Esophagus squamous epithelium (tissue), 5 donors: Measurements from ENCODE around the gene NR2F2. TPM values are rescaled to one million over a fixed set of nuclear protein-coding genes. Genes with fewer than 3 reads are reported as not detected.

ENCODE experiments used
- DNase-seq: peaks from one replicate; lab custom pipeline; 2025; lab: John Stamatoyannopoulos, UW
- H3K27ac ChIP-seq, 4 donors: fragments of 200-600 bp; sonication (generic); one replicate each; pipeline ENCODE4 v1.5.1; 2016 to 2019; ENCODE audit warnings: mild to moderate bottlenecking in 1 of 4
- H3K27me3 ChIP-seq, 4 donors: fragments of 200-600 bp; sonication (generic); 1 replicate in 3 of 4; 2 replicates in 1 of 4; pipeline versions ENCODE4 v1.5.1 to v1.6.0; 2017 to 2021; ENCODE audit warnings: antibody characterized with exemption in 1 of 4
- H3K36me3 ChIP-seq, 3 donors: fragments of 200-600 bp; sonication (generic); one replicate each; pipeline ENCODE4 v1.5.1; 2016 to 2019
- H3K4me1 ChIP-seq, 3 donors: fragments of 200-600 bp; sonication (generic); one replicate each; pipeline ENCODE4 v1.5.1; 2017 to 2019
- H3K4me3 ChIP-seq, 4 donors: fragments of 200-600 bp; sonication (generic); 1 replicate in 3 of 4; 2 replicates in 1 of 4; pipeline ENCODE4 v1.5.1; 2016 to 2019; ENCODE audit warnings: mild to moderate bottlenecking in 2 of 4, moderate library complexity in 1 of 4
- H3K9me3 ChIP-seq, 3 donors: fragments of 200-600 bp; sonication (generic); one replicate each; pipeline ENCODE4 v1.5.1; 2016 to 2019
- POLR2A ChIP-seq, 4 donors: fragments of 450-650 bp; IDR thresholded peaks; one replicate each; pipeline ENCODE4 v1.6.1; 2017; ENCODE audit warnings: antibody characterized with exemption in 4 of 4, mild to moderate bottlenecking in 4 of 4, moderate library complexity in 3 of 4
- WGBS, 2 donors: methylation state at CpG; one replicate each; pipeline ENCODE4 v1.1.5; 2018; 5-methylcytosine and 5-hydroxymethylcytosine counted together
- intact Hi-C: fragments of 100-400 bp; cut with DNase I; formaldehyde crosslinking; loops from one replicate; pipeline ENCODE4 v1.15.0; 2022
- total RNA-seq, 4 donors: library from RNA; depleted of rRNA; stranded (reverse); fragments of >200 nt; gene quantifications; one replicate each; pipeline ENCODE4 v1.1.0, GENCODE V29; 2016
- TF ChIP-seq, protein P1 (sequence below), 6 experiments: fragments of 450-650 bp in 4 of 6; fragments of 200-600 bp in 2 of 6; sonication (generic) in 2 of 6; IDR thresholded peaks; one replicate each; pipeline ENCODE4 v1.5.1; 2016 to 2019; ENCODE audit warnings: antibody characterized with exemption in 6 of 6, mild to moderate bottlenecking in 4 of 6, moderate library complexity in 4 of 6
- donor health status: DM: yes; HTN: yes; CAD: no.

The NR2F2 gene
- total RNA-seq, 4 donors from 2014 or later, result 3.7 to 15.6 (median 6.4) TPM

DNA sequence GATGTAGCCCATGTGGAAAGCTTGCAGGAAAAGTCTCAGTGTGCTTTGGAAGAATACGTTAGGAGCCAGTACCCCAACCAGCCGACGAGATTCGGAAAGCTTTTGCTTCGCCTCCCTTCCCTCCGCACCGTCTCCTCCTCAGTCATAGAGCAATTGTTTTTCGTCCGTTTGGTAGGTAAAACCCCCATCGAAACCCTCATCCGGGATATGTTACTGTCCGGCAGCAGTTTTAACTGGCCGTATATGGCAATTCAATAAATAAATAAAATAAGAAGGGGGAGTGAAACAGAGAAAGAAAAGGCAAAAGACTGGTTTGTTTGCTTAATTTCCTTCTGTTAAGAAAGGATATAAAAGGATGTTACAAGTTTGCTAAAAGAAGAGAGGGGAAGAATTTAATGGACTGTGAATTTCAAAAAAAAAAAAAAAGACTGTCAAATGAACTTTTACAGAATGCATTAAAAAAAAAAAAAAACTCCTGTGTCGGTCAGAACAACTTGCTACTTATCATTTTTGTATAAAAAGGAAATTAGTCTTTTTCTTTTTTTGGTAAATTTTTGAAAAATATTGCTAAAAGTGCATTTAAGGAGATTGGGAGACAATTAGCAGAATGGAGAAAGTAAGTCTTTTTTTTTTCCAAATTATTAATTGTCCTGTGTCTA is 7.0 kb downstream of the NR2F2 start:
- WGBS, 2 donors, result 22 to 56% methylated on average over 14 of the region's 14 CpGs
- no peak for DNase-seq

DNA sequence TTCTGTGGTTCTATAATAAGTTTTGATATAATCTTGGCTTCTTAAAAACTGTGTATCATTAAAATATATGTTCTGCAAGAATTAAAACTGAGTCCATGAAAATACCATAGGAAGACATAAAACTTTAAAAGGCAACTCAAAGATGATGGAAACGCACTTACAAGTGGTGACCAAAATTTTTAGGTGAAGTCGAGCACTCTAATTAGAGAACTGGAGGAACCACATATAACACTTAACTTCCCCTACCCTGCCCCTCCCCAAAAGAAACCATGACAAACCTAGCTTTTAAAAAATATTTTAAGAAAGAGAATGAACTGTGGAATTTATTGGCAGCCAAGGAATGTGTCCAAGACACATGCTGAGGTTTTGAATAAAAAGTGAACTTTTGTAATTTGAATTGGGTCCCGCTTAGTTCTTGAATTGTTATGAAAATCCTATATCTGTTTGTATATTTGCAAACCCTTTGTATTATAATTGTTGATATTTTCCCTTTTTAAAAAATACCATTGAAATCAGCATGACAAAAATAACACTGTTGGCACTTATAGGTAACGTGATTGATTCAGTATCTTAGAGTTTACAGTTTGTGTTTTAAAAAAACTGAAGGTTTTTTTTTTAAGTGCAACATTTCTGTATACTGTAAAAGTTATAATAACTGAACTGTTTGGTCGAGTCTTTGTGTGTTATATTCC is 7.7 kb downstream of the NR2F2 start:
- Histone ChIP-seq H3K27me3 (peaks cover 0 to 44% (median 0%) of the 10 kb centered on the region in 4 donors), H3K9me3 (no peaks in the 10 kb centered on the region), H3K4me1 (peaks cover 0 to 80% (median 0%) of the 10 kb centered on the region in 3 donors), H3K4me3 (peak overlapping the region; percentile 45 to 92 (median 72)), H3K36me3 (peaks cover 0 to 23% (median 0%) of the 10 kb centered on the region in 3 donors), H3K27ac (peak overlapping the region; percentile 87 to 97 (median 94))
- intact Hi-C loops, result no loop called here
- TF ChIP-seq, protein P1, sequence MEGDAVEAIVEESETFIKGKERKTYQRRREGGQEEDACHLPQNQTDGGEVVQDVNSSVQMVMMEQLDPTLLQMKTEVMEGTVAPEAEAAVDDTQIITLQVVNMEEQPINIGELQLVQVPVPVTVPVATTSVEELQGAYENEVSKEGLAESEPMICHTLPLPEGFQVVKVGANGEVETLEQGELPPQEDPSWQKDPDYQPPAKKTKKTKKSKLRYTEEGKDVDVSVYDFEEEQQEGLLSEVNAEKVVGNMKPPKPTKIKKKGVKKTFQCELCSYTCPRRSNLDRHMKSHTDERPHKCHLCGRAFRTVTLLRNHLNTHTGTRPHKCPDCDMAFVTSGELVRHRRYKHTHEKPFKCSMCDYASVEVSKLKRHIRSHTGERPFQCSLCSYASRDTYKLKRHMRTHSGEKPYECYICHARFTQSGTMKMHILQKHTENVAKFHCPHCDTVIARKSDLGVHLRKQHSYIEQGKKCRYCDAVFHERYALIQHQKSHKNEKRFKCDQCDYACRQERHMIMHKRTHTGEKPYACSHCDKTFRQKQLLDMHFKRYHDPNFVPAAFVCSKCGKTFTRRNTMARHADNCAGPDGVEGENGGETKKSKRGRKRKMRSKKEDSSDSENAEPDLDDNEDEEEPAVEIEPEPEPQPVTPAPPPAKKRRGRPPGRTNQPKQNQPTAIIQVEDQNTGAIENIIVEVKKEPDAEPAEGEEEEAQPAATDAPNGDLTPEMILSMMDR (IDR thresholded peaks at IDR 0.05), result no peak
- TF ChIP-seq POLR2A (IDR thresholded peaks at IDR 0.05), result no peak
- 28 to 34% methylated on average over 5 of the region's 5 CpGs for WGBS, 2 donors
- DNase-seq, result no peak

More for the DNA sequence above, 7.0 kb downstream of the NR2F2 start:
- peak overlapping the region; percentile 85 to 96 (median 94) for H3K27ac ChIP-seq
- H3K4me1 ChIP-seq, result peaks cover 0 to 86% (median 0%) of the 10 kb centered on the region in 3 donors
- H3K4me3 ChIP-seq, result peak overlapping the region; percentile 45 to 92 (median 72)
- H3K27me3 ChIP-seq, result peaks cover 0 to 43% (median 0%) of the 10 kb centered on the region in 4 donors
- H3K9me3 ChIP-seq, result no peaks in the 10 kb centered on the region
- H3K36me3 ChIP-seq, result peaks cover 0 to 23% (median 0%) of the 10 kb centered on the region in 3 donors
- TF ChIP-seq, protein P1 (IDR thresholded peaks at IDR 0.05), result no peak
- no peak for TF ChIP-seq POLR2A (IDR thresholded peaks at IDR 0.05)
- intact Hi-C loops, result no loop called here

DNA sequence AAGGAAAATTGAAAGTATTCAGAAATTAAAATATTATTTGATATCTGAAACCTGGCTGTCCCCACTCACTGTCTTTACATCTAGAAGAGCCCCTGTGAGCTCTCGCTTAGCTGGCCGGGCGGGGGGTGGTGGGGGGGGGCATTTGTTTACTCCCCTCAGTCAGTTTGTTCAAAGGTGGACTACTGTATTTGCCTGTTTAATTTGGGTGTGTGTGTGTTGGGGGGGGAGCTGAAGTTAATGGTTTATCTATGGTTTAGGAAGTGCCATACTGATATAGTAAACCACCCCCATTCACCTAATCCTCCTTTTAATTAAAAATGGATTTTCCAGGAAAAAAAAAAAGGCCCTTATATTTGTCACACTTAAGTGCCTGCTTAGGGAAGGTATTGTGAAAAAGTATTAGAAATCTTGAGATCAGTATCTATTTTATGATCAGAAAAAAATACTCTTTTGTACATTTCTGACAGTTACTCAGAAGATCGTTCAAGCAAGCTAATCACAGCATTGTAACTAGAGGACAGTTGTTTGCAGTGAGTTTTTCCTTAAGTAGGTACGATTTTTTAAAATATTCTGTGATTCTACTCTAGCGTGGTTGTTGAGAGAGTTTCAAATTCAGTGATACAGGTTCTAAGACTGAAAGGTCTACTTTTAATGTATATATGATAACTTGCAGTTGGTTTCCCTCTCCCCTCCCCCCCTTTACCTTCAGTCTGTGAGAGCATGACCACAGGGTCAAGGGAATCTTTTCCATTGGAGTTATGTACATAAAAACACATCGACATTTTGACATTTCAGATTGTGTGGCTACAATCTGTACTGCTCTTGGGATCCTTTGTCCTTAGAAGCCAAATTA is 8.5 kb downstream of the NR2F2 start:
- Histone ChIP-seq H3K36me3 (peaks cover 0 to 21% (median 0%) of the 10 kb centered on the region in 3 donors), H3K4me3 (peak overlapping the region; percentile 72 to 92 (median 78)), H3K9me3 (no peaks in the 10 kb centered on the region), H3K27ac (peak overlapping the region; percentile 87 to 97 (median 94)), H3K4me1 (peaks cover 0 to 73% (median 0%) of the 10 kb centered on the region in 3 donors), H3K27me3 (peaks cover 0 to 44% (median 0%) of the 10 kb centered on the region in 4 donors)
- 21 to 24% methylated on average over 7 of the region's 7 CpGs for WGBS, 2 donors
- intact Hi-C loops, result no loop called here
- DNase-seq, result no peak
- TF ChIP-seq, protein P1 (IDR thresholded peaks at IDR 0.05), result no peak
- TF ChIP-seq POLR2A (IDR thresholded peaks at IDR 0.05), result no peak

DNA sequence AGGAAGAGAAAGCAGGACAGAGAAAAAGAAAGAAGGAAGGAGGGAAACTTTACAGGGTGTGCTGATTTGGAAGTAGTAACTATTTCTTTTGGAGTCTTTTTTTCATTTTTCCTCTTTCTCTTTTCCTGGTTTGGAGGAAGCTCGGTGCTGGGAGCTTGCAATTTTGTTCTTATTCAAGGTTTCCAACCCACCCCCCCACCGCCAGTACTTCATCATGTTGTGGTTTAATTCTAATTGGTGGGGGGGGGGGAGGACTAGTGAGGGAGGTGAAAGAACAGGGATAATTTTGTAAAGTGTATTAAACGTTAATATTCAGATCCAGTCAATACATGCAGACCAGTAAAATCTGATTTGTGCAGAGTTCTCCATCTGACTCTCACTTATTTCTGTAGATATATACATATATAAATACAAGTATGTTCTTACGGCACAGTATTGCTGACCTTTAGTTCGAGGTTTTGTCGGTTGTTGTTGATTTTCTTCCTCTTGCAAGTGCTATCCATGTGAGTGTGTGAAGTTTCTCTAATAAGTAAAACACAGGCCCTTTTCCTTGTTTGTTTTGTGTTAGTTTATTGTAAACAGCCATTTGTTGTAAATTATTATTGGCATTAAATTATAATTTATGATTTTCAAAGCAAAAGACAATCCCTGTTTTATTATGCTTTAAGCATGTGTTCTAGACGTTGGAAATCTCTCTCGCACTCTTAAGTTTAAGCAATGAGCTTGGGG is 9.3 kb downstream of the NR2F2 start:
- H3K27me3 ChIP-seq, result peaks cover 0 to 44% (median 0%) of the 10 kb centered on the region in 4 donors
- DNase-seq, result no peak
- peaks cover 0 to 13% (median 0%) of the 10 kb centered on the region in 3 donors for H3K36me3 ChIP-seq
- peak overlapping the region; percentile 87 to 97 (median 94) for H3K27ac ChIP-seq
- intact Hi-C loops, result loop anchor here (10.0 kb wide), 1 partner anchor 1075 kb away; no protein-coding TSS in a partner anchor
- no peaks in the 10 kb centered on the region for H3K9me3 ChIP-seq
- 7 to 9% methylated on average over 8 of the region's 8 CpGs for WGBS, 2 donors
- peak overlapping the region; percentile 72 to 92 (median 78) for H3K4me3 ChIP-seq
- TF ChIP-seq POLR2A (IDR thresholded peaks at IDR 0.05), result no peak
- TF ChIP-seq, protein P1 (IDR thresholded peaks at IDR 0.05), result no peak
- H3K4me1 ChIP-seq, result peaks cover 0 to 73% (median 0%) of the 10 kb centered on the region in 3 donors
